Osteoblast (primary cell): ENCODE data around the gene MCHR1. TPM values are rescaled to one million over a fixed set of nuclear protein-coding genes. Genes with fewer than 3 reads are reported as not detected.

Experiments used
- DNase-seq: peaks from one replicate; pipeline ENCODE4 v3.0.0; 2011; ENCODE audit warnings: low spot score, mixed read lengths; ENCODE audit not compliant: insufficient read length; ENCODE audit errors: missing footprints
- H2AFZ ChIP-seq: 2 replicates; pipeline ENCODE4 v1.6.0; 2011; ENCODE audit warnings: mild to moderate bottlenecking, low read length
- H3K27ac ChIP-seq: 2 replicates; pipeline ENCODE4 v1.5.1; 2011; ENCODE audit warnings: mild to moderate bottlenecking, low read depth, low read length, moderate library complexity
- H3K27me3 ChIP-seq: 2 replicates; pipeline ENCODE4 v1.6.0; 2012; ENCODE audit warnings: mild to moderate bottlenecking, control low read depth, inconsistent platforms, low read length, moderate library complexity; ENCODE audit not compliant: insufficient read depth
- H3K36me3 ChIP-seq: 2 replicates; pipeline ENCODE4 v1.5.1; 2011; ENCODE audit warnings: mild to moderate bottlenecking, low read length, control low read depth, moderate library complexity; ENCODE audit not compliant: insufficient read depth
- H3K4me1 ChIP-seq: 2 replicates; pipeline ENCODE4 v1.5.1; 2011; ENCODE audit warnings: mild to moderate bottlenecking, low read length, control low read depth, moderate library complexity; ENCODE audit not compliant: insufficient read depth
- H3K4me2 ChIP-seq: 2 replicates; pipeline ENCODE4 v1.6.0; 2011; ENCODE audit warnings: mild to moderate bottlenecking, low read length; ENCODE audit not compliant: insufficient read depth
- H3K4me3 ChIP-seq: fragments of 200-600 bp; sonication (generic); 3 replicates; pipeline ENCODE4 v1.5.1; 2012; ENCODE audit warnings: mild to moderate bottlenecking, low read length, inconsistent platforms; ENCODE audit not compliant: insufficient read depth
- H3K79me2 ChIP-seq: 2 replicates; pipeline ENCODE4 v1.6.0; 2012; ENCODE audit warnings: mild to moderate bottlenecking, low read length, control low read depth, inconsistent platforms; ENCODE audit not compliant: insufficient read depth
- H3K9me3 ChIP-seq: 2 replicates; pipeline ENCODE4 v1.5.1; 2011; ENCODE audit warnings: low read depth, low read length, control low read depth
- H4K20me1 ChIP-seq: 2 replicates; pipeline ENCODE4 v1.6.0; 2012; ENCODE audit warnings: mild to moderate bottlenecking, low read length, control low read depth; ENCODE audit not compliant: insufficient read depth
- total RNA-seq: library from RNA; depleted of rRNA; stranded (reverse); fragments of >200 nt; gene quantifications from 2 replicates; pipeline ENCODE4 v1.2.3, GENCODE V29; 2012
- TF ChIP-seq, protein P1 (sequence below): IDR thresholded peaks from 2 replicates; pipeline ENCODE4 v1.5.1; 2011; ENCODE audit warnings: mild to moderate bottlenecking, low read depth, low read length, moderate library complexity; ENCODE audit errors: extremely low read depth

MCHR1 gene
- total RNA-seq, 1 donor = not detected

GRCh38 chr22:40691532-40691931 lies 12.2 kb downstream of the MCHR1 start:
- Histone ChIP-seq H2AFZ (no peak overlapping the region), H3K36me3 (no peaks in the 10 kb centered on the region), H3K9me3 (no peaks in the 10 kb centered on the region), H3K27me3 (peaks cover 3% of the 10 kb centered on the region), H4K20me1 (no peaks in the 10 kb centered on the region), H3K27ac (no peak overlapping the region), H3K4me3 (no peak overlapping the region), H3K4me2 (no peak overlapping the region), H3K79me2 (no peaks in the 10 kb centered on the region), H3K4me1 (no peaks in the 10 kb centered on the region)
- no peak for DNase-seq
- TF ChIP-seq, protein P1, sequence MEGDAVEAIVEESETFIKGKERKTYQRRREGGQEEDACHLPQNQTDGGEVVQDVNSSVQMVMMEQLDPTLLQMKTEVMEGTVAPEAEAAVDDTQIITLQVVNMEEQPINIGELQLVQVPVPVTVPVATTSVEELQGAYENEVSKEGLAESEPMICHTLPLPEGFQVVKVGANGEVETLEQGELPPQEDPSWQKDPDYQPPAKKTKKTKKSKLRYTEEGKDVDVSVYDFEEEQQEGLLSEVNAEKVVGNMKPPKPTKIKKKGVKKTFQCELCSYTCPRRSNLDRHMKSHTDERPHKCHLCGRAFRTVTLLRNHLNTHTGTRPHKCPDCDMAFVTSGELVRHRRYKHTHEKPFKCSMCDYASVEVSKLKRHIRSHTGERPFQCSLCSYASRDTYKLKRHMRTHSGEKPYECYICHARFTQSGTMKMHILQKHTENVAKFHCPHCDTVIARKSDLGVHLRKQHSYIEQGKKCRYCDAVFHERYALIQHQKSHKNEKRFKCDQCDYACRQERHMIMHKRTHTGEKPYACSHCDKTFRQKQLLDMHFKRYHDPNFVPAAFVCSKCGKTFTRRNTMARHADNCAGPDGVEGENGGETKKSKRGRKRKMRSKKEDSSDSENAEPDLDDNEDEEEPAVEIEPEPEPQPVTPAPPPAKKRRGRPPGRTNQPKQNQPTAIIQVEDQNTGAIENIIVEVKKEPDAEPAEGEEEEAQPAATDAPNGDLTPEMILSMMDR = no peak

DNA sequence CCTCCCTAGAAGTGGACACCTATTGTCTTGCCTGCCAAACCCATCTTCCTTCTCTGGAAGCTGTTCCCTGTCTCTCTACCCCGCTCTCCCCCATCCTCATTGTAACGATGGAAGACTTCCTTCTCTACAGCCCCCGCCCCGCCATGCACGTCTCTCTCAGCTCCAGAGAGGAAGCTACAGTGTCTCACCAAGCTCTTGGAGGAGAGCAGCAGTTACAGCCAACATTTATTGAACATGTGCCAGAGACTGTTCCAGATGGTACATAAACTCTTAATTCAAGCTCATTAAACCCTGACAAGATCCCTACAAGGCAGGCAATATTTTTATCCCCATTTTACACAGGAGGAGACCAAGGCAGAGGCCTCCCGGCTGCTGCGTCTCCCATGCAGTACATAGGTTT lies 15.1 kb downstream of the MCHR1 start:
- Histone ChIP-seq H3K4me2 (no peak overlapping the region), H3K27me3 (peaks cover 16% of the 10 kb centered on the region), H3K36me3 (no peaks in the 10 kb centered on the region), H3K79me2 (no peaks in the 10 kb centered on the region), H3K4me1 (no peaks in the 10 kb centered on the region), H3K4me3 (no peak overlapping the region), H3K9me3 (no peaks in the 10 kb centered on the region), H3K27ac (no peak overlapping the region), H4K20me1 (no peaks in the 10 kb centered on the region), H2AFZ (no peak overlapping the region)
- TF ChIP-seq, protein P1 = no peak
- no peak for DNase-seq

GRCh38 chr22:40701274-40701673 lies 22.0 kb downstream of the MCHR1 start:
- no peaks in the 10 kb centered on the region for H3K4me1 ChIP-seq
- no peak overlapping the region for H3K27ac ChIP-seq
- H3K4me2 ChIP-seq = no peak overlapping the region
- H2AFZ ChIP-seq = no peak overlapping the region
- H3K9me3 ChIP-seq = no peaks in the 10 kb centered on the region
- no peaks in the 10 kb centered on the region for H4K20me1 ChIP-seq
- H3K79me2 ChIP-seq = no peaks in the 10 kb centered on the region
- no peak for DNase-seq
- peaks cover 26% of the 10 kb centered on the region for H3K27me3 ChIP-seq
- TF ChIP-seq, protein P1 = no peak
- no peak overlapping the region for H3K4me3 ChIP-seq
- no peaks in the 10 kb centered on the region for H3K36me3 ChIP-seq

DNA sequence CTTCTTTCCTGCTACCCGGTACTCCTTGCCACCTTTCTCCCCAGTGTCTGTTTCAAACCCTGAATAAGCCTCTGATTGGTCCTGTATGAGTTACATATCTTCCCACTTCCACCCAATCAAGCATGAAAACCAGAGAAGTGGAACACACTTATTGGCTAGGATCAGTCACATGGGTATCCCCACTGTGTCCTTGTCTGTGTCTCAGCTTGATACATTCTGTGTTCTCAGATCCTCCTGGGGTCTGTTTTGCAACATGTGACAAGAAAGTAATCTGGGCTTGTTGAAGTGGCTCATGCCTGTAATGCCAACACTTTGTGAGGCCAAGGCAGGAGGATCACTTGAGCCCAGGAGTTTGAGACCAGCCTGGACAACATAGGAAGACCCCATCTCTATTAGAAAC lies 23.9 kb downstream of the MCHR1 start:
- TF ChIP-seq, protein P1 = no peak
- Histone ChIP-seq H3K27ac (no peak overlapping the region), H3K4me1 (no peaks in the 10 kb centered on the region), H3K4me2 (no peak overlapping the region), H4K20me1 (no peaks in the 10 kb centered on the region), H2AFZ (no peak overlapping the region), H3K9me3 (peaks cover 2% of the 10 kb centered on the region), H3K36me3 (no peaks in the 10 kb centered on the region), H3K27me3 (peaks cover 18% of the 10 kb centered on the region), H3K4me3 (no peak overlapping the region), H3K79me2 (no peaks in the 10 kb centered on the region)
- no peak for DNase-seq
